Raji (cell line): ENCODE data around the gene FAM89B.

Experiments used
- POLR2A ChIP-seq: IDR thresholded peaks from 2 replicates; pipeline ENCODE4 v1.6.1; 2011; ENCODE audit warnings: low read depth, low read length, control low read depth; ENCODE audit not compliant: insufficient read depth

The FAM89B gene

DNA sequence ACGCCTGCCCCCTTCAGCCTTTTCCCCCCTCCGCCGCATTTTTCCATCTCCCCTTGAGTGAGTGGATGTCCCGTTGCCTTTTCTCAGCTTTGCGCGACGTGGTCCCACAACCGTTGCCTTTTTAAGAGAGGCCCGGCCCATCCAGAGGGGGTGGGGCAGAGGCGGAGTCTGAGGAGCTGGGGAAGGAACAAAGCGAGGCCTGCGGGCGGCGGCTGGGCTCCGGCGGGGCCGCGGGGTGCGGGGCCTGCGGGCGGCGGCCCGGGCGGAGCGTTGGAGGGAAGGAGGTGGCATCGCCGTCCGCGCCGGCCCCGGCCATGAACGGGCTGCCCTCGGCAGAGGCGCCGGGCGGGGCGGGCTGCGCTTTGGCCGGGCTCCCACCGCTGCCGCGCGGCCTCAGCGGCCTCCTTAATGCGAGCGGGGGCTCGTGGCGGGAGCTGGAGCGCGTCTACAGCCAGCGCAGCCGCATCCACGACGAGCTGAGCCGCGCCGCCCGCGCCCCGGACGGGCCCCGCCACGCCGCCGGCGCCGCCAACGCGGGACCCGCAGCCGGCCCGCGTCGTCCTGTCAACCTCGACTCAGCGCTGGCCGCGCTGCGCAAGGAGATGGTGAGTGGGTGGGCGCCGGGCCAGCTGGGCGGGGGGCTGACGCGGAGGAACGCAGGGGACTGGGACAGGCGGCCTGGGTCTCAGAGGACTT is at the start of gene FAM89B:
FAM89B (plus strand) TSS at position 183 of the 696 bp plus-strand sequence; CDS start at position 315, 132 bp downstream.
- peak; percentile 31; the same call in 1 of the 2 replicates for TF ChIP-seq POLR2A

DNA sequence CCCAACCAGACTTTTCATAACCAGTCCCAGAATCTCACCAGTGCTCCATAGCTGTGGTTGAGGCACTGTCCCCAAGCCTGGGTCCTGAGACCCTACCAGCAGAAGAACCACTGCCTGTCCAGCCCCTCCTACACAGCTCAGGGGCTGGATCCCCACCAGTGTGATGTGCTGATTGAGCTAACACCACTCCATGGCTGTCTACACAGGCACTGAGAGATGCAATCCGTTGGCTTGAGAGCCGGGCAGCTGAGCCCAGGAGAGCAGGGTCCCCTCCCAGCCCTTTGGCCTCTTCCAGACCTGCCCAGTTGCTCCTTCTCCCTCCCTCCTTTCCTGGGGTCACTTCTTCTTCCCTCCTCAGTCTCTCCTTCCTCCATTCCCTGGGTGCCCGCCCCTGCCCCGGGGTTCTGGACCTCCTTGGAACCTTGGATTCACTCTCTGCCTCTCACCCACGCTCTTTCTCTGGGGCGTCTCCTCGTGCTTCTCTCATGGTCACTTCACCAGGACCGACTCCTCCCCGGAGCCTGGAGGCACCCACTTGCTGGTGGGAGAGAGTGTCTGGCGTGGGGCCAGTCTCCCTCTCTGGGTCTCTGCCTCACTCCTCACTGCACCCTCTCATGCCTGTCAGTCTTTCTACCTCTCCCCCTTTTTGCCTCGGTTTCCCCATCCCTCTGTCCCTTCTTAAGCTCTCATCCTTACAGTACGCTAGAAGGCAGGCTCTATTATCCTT is 48.2 kb upstream of the FAM89B start:
- TF ChIP-seq POLR2A: no peak

DNA sequence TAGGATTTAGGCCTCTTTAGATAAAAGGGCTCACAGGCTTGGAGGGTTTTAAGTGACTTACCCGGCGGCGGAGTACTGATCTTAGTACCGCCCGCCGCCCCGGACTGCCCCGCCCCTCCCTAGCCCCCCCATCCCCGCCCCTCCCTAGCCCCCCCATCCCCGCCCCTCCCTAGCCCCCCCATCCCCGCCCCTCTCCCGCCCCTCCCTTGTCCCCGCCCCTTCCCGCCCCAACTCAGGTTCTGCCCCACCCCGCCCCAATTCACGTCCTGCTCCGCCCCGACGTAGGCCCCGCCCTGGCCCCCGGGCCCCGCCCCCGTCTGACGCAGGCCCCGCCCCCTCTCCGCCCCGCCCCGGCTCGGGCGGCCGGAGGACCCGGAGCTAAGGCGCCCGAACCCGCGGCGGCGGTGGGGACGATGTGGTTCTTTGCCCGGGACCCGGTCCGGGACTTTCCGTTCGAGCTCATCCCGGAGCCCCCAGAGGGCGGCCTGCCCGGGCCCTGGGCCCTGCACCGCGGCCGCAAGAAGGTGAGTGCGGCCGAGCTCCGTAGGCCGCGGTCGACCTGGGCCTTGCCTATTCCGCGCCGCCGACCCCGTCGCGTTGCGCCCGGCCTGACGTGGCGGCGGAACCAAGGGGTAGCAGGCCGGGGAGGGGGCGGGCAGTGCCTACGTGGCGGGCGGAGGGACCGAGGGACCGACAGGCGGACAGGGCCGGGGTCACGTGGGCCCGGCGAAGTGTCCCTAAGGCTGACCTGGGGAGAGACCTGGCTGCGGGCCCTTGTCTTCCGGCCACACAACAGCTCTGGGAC is 47.4 kb upstream of the FAM89B start, which contains the start of gene SCYL1:
SCYL1 (plus strand) TSS at position 343 of the 805 bp plus-strand sequence; CDS start at position 414, 71 bp downstream.
- peak; percentile 59 for TF ChIP-seq POLR2A

DNA sequence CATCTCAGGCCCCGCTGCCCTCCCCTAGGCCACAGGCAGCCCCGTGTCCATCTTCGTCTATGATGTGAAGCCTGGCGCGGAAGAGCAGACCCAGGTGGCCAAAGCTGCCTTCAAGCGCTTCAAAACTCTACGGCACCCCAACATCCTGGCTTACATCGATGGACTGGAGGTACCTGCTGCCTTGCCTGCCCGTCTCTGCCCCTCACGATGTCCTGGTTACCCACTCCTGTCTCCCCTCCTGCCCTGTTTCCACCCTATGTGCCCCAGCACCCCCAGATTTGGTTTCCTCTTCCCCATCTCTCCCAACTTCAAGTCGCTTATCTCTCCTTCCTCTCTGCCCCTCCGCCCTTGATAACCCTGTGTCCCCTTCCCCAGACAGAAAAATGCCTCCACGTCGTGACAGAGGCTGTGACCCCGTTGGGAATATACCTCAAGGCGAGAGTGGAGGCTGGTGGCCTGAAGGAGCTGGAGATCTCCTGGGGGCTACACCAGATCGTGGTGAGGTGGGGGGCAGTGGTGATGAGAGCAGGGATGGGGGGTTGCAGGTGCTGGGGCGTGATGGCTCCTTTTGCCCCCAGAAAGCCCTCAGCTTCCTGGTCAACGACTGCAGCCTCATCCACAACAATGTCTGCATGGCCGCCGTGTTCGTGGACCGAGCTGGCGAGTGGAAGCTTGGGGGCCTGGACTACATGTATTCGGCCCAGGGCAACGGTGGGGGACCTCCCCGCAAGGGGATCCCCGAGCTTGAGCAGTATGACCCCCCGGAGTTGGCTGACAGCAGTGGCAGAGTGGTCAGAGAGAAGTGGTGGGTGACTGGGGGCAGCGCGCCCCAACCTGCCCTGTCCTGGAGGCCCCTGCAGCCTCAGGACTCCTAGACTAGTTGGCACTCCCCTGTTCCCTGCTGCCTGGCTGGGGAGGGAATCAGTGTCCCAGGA is 46.5 kb upstream of the FAM89B start:
- TF ChIP-seq POLR2A: no peak

DNA sequence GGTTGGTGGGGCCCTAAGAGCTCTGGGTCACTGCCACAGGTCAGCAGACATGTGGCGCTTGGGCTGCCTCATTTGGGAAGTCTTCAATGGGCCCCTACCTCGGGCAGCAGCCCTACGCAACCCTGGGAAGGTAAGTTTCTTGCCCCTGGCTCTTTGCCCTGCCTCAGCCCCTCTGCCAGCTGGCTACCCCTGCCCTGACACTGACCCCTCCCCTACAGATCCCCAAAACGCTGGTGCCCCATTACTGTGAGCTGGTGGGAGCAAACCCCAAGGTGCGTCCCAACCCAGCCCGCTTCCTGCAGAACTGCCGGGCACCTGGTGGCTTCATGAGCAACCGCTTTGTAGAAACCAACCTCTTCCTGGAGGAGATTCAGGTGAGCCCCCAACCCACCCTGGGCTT is 45.6 kb upstream of the FAM89B start:
- TF ChIP-seq POLR2A: no peak

DNA sequence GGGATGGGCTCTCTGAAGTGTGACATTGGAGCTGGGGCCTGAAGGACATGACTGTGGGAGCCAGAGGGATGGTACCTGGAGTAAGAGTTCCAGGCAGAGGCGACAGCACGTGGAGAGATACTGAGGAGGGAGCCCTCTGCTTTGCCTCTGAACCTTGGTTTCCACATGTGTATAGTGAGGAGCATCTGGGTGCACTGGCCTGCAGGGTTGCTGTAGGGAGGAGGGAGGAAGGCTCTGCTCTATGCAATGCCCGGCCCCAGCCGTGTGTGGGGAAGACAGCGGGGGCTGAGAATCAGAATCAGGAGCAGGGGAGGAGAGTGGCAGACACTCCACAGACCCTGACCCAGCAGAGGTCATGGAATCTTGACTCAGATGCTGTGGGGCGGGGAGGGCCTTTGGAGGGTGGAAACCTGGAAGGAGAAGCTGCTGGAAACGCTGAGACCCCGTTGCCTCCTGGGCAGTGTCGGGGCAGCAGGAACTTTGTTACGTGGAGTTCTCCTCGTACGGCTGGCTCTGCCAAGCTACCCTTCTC is 43.5 kb upstream of the FAM89B start:
- no peak for TF ChIP-seq POLR2A

DNA sequence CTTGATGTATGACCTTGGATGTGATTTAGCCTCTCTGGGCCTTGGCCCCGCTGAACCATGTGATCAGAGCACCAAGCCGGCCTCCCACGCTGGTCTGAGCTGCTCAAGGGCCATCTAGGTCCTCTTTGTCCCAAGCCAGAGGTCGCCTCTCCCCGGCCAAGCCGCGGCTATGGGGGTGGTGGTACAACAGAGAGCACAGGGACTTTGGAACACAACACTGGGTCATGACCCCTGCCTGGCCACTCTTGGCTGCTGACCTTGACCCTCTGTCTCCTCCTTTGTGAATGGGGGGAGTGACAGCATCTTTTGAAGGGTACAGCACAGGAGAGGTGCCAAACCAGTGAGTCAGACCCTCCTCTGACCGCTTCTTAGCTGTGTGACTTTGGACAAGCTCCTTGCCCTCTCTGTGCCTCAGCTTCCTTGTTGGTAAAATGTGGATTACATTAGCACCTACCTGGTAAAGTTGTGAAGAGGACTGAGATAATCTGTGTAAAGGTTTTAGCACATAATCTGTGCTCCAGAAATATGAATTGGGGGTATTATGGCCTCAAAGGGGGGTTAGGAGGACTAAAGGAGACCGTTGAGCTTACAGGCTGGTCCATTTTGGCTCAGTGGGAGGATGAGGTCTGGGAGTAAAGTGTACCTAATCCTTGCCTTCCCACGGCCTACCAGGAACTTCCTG is 42.7 kb upstream of the FAM89B start:
- no peak for TF ChIP-seq POLR2A

DNA sequence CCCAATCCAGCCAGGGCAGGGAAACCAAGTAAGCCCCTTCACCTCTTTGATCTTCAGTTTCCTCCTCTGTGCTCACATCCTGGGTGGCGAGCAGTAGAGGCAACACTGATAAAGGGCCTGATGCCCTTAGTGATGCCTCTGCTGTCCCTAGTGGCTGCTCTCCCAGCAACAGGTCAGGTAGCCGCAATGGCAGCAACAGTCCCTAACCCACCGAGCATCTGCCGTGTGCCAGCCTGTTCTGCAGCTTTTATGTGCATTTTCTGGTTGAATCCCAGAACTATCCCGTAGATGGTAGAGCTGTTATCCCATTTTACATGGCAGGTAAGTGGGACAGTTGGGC is 42.2 kb upstream of the FAM89B start:
- no peak for TF ChIP-seq POLR2A

DNA sequence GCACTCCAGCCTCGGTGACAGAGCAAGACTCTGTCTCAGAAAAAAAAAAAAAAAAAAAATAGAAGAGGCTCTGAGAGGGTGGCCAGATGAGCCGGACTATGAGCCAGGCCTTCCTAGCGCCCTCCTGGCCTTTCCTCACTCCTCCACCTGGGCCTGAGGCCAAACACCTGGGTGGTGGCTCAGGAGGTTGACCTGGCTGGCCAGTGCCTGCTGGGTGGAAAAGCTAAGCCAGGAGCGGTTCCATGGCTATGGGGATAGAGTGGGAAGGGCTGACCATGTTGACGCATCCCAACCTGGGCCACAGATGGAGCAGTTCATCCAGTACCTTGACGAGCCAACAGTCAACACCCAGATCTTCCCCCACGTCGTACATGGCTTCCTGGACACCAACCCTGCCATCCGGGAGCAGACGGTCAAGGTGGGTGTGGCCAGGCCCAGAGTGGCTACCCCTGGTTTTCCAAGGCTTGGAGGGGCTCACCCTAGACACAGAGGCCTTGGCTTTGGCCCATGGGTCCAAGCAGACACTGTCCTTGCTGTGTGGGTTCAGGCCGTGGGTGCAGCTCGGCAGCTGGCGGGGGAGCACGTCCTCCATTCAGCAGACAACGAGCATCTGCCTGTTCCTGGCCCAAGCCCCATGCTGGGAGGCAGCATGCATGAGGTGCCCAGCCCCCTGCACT is 39.8 kb upstream of the FAM89B start:
- TF ChIP-seq POLR2A: no peak

DNA sequence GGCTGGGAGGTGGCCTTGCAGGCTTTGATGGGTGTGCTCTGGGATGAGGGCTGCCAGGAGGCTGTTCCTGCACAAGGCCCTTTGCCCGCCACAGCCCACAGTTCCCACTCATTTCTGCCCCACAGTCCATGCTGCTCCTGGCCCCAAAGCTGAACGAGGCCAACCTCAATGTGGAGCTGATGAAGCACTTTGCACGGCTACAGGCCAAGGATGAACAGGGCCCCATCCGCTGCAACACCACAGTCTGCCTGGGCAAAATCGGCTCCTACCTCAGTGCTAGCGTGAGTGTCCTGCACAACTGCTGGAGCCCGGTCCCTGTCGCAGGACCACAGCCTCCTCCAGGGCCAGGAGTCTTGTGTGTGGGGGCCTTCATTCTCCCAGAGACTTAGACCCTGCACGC is 37.2 kb upstream of the FAM89B start:
- no peak for TF ChIP-seq POLR2A

DNA sequence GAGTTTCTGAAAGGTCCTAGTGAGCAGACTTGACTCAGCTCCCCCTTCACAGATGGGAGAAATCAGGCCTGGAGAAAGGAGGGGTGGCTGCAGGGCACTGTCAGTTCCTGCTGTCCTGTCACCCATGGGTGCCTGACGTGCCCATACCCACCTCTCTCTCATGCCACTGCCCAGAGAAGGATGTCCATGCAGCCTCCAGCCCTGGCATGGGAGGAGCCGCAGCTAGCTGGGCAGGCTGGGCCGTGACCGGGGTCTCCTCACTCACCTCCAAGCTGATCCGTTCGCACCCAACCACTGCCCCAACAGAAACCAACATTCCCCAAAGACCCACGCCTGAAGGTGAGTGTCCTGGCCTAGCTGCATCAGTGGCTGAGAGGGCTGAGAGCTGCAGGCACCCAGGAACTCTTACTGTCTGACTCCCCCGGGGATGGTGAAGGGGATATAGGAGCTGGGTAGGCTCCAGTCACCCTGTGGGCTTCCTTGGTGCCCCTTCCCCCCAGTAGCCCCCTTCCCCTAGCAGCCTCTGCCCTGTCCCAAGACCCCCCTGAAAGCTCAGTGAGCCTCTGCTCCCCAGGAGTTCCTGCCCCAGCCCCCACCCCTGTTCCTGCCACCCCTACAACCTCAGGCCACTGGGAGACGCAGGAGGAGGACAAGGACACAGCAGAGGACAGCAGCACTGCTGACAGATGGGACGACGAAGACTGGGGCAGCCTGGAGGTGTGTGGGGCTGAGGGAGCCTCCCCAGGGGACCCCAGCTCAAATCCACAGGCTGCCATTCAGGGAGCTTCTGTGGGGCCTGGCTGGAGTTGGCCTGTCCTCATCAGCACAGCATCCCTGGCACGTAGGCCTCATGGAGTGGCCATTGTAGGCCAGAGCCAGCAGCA is 35.7 kb upstream of the FAM89B start:
- TF ChIP-seq POLR2A: no peak

DNA sequence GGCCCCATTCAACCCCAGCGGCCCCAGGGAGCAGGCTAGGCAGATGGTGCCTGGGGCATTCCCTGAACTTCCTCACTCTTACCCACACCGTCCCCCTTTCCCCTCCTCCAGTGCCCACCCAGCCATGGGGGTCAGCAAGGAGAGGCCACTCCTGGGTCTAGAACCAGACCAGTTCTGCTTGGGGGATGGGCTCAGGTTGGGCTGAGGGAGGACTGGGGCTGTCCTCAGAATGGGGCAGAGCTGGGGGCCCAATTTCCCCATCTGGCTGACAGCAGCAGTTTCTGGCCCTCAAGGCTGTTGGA is 35.1 kb upstream of the FAM89B start:
- no peak for TF ChIP-seq POLR2A
